Stromal cell of bone marrow (primary cell): ENCODE data around the gene CTSH.

ENCODE experiments used
- DNase-seq: peaks from one replicate; pipeline ENCODE4 v3.0.0-alpha.2; 2012; ENCODE audit warnings: low read depth

CTSH gene

GRCh38 chr15:78944669-78945407 is at the start of gene CTSH:
CTSH (minus strand) TSS chr15:78945046; CDS start chr15:78944981, 65 bp downstream.
- no peak for DNase-seq

- no peak for DNase-seq
Measured at GRCh38 chr15:78993931-78994530, 49.2 kb upstream of the CTSH start.

- no peak for DNase-seq
Measured at GRCh38 chr15:78993257-78993930, 48.5 kb upstream of the CTSH start.

- no peak for DNase-seq
Measured at GRCh38 chr15:78992416-78993256, 47.8 kb upstream of the CTSH start.

- DNase-seq = no peak
Measured at GRCh38 chr15:78991879-78992278, 47.0 kb upstream of the CTSH start.

GRCh38 chr15:78991476-78991875 is 46.6 kb upstream of the CTSH start:
- no peak for DNase-seq

GRCh38 chr15:78990278-78990677 is 45.4 kb upstream of the CTSH start:
- DNase-seq = no peak

- DNase-seq = no peak
Measured at GRCh38 chr15:78989701-78990240, 44.9 kb upstream of the CTSH start.

GRCh38 chr15:78988361-78988911 is 43.6 kb upstream of the CTSH start:
- DNase-seq = peak; percentile 98

GRCh38 chr15:78987556-78988360 is 42.9 kb upstream of the CTSH start:
- no peak for DNase-seq

- DNase-seq = no peak
Measured at GRCh38 chr15:78985859-78986475, 41.1 kb upstream of the CTSH start.

GRCh38 chr15:78984041-78984440 is 39.2 kb upstream of the CTSH start:
- DNase-seq = no peak

- no peak for DNase-seq
Measured at GRCh38 chr15:78983146-78983918, 38.5 kb upstream of the CTSH start.

GRCh38 chr15:78982736-78983135 is 37.9 kb upstream of the CTSH start:
- DNase-seq = no peak

GRCh38 chr15:78981532-78982313 is 36.9 kb upstream of the CTSH start:
- DNase-seq = no peak

GRCh38 chr15:78979456-78980320 is 34.8 kb upstream of the CTSH start:
- peak; percentile 53 for DNase-seq

- DNase-seq = no peak
Measured at GRCh38 chr15:78978601-78979179, 33.8 kb upstream of the CTSH start.
